GM23338 (cell line): ENCODE measurements around the gene C22orf23. TPM values are rescaled to one million over a fixed set of nuclear protein-coding genes. Genes with fewer than 3 reads are reported as not detected.

Experiments
- ATAC-seq: fragments of 200-7000 bp; cut with Tn5 transposase; 3 replicates; pipeline ENCODE4 v1.9.1; 2020
- DNase-seq: peaks from one replicate; pipeline ENCODE4 v3.0.0-alpha.2; 2015; ENCODE audit warnings: low spot score
- H2AFZ ChIP-seq: fragments of 200-600 bp; sonication (generic); 2 replicates; pipeline ENCODE4 v1.8.0; 2016; ENCODE audit warnings: antibody characterized with exemption, mild to moderate bottlenecking, moderate library complexity
- H3F3A ChIP-seq: fragments of 200-600 bp; sonication (generic); replicated peaks from 2 replicates; pipeline ENCODE4 v1.8.0; 2017; ENCODE audit warnings: antibody characterized with exemption, mixed run types, low read depth
- H3K27ac ChIP-seq: fragments of 200-600 bp; sonication (generic); 2 replicates; pipeline ENCODE4 v1.6.1; 2016; ENCODE audit warnings: low read depth
- H3K27me3 ChIP-seq: fragments of 200-600 bp; sonication (generic); 2 replicates; pipeline ENCODE4 v1.8.0; 2016; ENCODE audit warnings: mild to moderate bottlenecking, mixed run types, moderate library complexity; ENCODE audit not compliant: insufficient read depth
- H3K36me3 ChIP-seq: fragments of 200-600 bp; sonication (generic); 2 replicates; pipeline ENCODE4 v1.8.0; 2016; ENCODE audit warnings: mild to moderate bottlenecking; ENCODE audit not compliant: insufficient read depth
- H3K4me1 ChIP-seq: fragments of 200-600 bp; sonication (generic); 2 replicates; pipeline ENCODE4 v1.8.0; 2016; ENCODE audit warnings: mild to moderate bottlenecking, moderate library complexity; ENCODE audit not compliant: insufficient read depth
- H3K4me2 ChIP-seq: fragments of 200-600 bp; sonication (generic); 2 replicates; pipeline ENCODE4 v1.7.1; 2017; ENCODE audit warnings: mixed run types
- H3K4me3 ChIP-seq: fragments of 200-600 bp; sonication (generic); 2 replicates; pipeline ENCODE4 v1.6.1; 2016; ENCODE audit warnings: mixed run types
- H3K79me2 ChIP-seq: fragments of 200-600 bp; sonication (generic); replicated peaks from 2 replicates; pipeline ENCODE4 v1.8.0; 2017; ENCODE audit warnings: mild to moderate bottlenecking; ENCODE audit not compliant: insufficient read depth
- H3K9me2 ChIP-seq: fragments of 200-600 bp; sonication (generic); 2 replicates; pipeline ENCODE4 v1.8.0; 2017; ENCODE audit not compliant: insufficient read depth
- H4K20me1 ChIP-seq: fragments of 200-600 bp; sonication (generic); replicated peaks from 2 replicates; pipeline ENCODE4 v1.8.0; 2017; ENCODE audit warnings: mild to moderate bottlenecking; ENCODE audit not compliant: insufficient read depth
- H3K27ac Mint-ChIP-seq: 2 replicates; pipeline ENCODE4 v1.8.0; 2020; ENCODE audit warnings: inconsistent platforms, mild to moderate bottlenecking, moderate library complexity, mixed read lengths
- H3K27me3 Mint-ChIP-seq: 3 replicates; pipeline ENCODE4 v1.8.0; 2022; ENCODE audit warnings: low read depth, mild to moderate bottlenecking, moderate library complexity, mixed read lengths, inconsistent platforms; ENCODE audit not compliant: insufficient read depth, poor library complexity
- H3K36me3 Mint-ChIP-seq: 3 replicates; pipeline ENCODE4 v1.8.0; 2021; ENCODE audit warnings: low read depth, mild to moderate bottlenecking, inconsistent platforms, moderate library complexity, mixed read lengths
- H3K4me1 Mint-ChIP-seq: 3 replicates; pipeline ENCODE4 v1.8.0; 2020; ENCODE audit warnings: mild to moderate bottlenecking, inconsistent platforms, mixed read lengths
- H3K4me3 Mint-ChIP-seq: 3 replicates; pipeline ENCODE4 v1.8.0; 2021; ENCODE audit warnings: moderate library complexity, mild to moderate bottlenecking, inconsistent platforms, mixed read lengths
- H3K9me3 Mint-ChIP-seq: 3 replicates; pipeline ENCODE4 v1.8.0; 2020; ENCODE audit warnings: moderate library complexity, mild to moderate bottlenecking, inconsistent platforms, mixed read lengths
- CTCF ChIP-seq, 2 experiments: fragments of 200-600 bp in 1 of 2; sonication (generic) in 1 of 2; conservative IDR thresholded peaks; 2 replicates each; pipeline versions ENCODE4 v1.5.1 to v1.6.1; 2016 to 2017; ENCODE audit warnings: antibody characterized with exemption in 2 of 2, low read depth in 2 of 2, mild to moderate bottlenecking in 2 of 2, moderate library complexity in 1 of 2
- EZH2phosphoT487 ChIP-seq: fragments of 200-600 bp; sonication (generic); IDR thresholded peaks from one replicate; pipeline ENCODE4 v1.8.1; 2018; ENCODE audit warnings: antibody characterized with exemption; ENCODE audit not compliant: unreplicated experiment
- JUNB ChIP-seq: IDR thresholded peaks from one replicate; pipeline ENCODE4 v1.6.1; 2016; ENCODE audit warnings: antibody characterized with exemption; ENCODE audit not compliant: unreplicated experiment
- NANOG ChIP-seq: IDR thresholded peaks from 2 replicates; pipeline ENCODE4 v1.6.1; 2016; ENCODE audit warnings: antibody characterized with exemption, borderline replicate concordance
- POLR2AphosphoS5 ChIP-seq: IDR thresholded peaks from 2 replicates; pipeline ENCODE4 v1.6.1; 2016; ENCODE audit warnings: antibody characterized with exemption, low read depth
- STAT1 ChIP-seq: IDR thresholded peaks from one replicate; pipeline ENCODE4 v1.6.1; 2016; ENCODE audit warnings: antibody characterized with exemption; ENCODE audit not compliant: unreplicated experiment
- ZNF114 ChIP-seq: fragments of 250-450 bp; sonication (Bioruptor Pico); IDR thresholded peaks from 2 replicates; pipeline ENCODE4 v1.5.0; 2020; ENCODE audit warnings: mild to moderate bottlenecking, moderate library complexity
- polyA plus RNA-seq: library from polyadenylated mRNA; unstranded; fragments of >200 nt; fragmentation: Nextera tagmentation; extraction: Ambion mirVana; gene quantifications from 2 replicates; pipeline ENCODE4 v1.2.1, GENCODE V29; 2016
- total RNA-seq: library from RNA; depleted of rRNA; stranded (reverse); fragments of >200 nt; shearing (Covaris generic); gene quantifications from 2 replicates; pipeline ENCODE4 v1.2.3, GENCODE V29; 2014
- TF ChIP-seq, protein P1 (sequence below): IDR thresholded peaks from one replicate; pipeline ENCODE4 v1.6.1; 2018; ENCODE audit warnings: antibody characterized with exemption; ENCODE audit not compliant: unreplicated experiment

Gene C22orf23
- total and polyA plus RNA-seq, 2 experiments from 2014 or later = 0.38 TPM; not detected in 1

DNA sequence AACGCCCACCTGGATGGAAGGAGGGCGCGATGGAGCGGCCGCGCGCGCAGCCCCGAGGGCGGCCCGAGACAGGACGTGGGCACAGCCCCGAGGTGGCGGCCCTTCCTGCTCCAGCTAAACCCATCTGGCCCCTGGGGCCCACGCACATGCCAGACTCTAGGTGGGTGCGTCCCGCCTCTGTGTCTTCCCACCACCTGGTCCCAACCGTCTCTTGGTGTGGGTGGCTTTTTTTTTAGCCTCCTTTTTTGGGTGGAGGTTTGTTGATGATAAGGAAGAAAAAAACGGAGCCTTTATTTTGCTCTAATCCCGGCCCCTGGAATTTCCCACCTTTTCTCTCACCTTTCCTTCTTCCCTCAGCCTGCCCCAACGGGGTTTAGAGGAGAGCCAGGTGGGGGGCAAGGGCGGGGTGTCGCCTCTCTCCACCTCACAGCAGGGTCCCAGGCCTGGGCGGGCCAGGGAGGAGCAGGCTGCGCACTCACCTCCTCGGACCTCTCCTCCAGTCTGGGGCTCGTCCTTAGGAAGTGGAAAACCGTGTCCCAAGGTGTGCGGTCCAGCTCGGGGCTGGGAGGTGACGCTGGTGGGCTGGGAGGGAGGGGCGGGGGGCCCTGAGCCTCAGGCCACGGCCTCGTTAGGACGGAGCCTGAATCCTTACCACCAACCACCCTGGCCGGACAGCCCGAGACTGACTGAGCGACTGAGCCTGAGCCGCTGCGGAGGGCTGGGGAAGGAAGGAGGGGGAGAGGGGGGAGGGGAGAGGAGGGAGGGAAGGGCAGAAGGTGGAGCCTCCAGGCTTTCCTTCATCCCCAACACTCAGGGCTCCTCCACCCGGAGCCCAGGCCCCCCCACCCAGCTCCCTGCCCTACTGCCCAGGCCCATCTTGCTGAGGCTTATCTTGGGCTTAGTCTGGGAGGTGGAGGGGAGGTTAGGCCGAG is 30.7 kb upstream of the C22orf23 start, which contains the start of gene SOX10:
Gene SOX10, minus strand, starts transcription at position 696 of the 932 bp plus-strand sequence. CDS start 771 bp downstream, outside the sequence.
- H3K9me2 ChIP-seq = no peaks in the 10 kb centered on the region
- peak within 1 kb of the TSS; percentile 76 for H3K4me3 Mint-ChIP-seq
- H2AFZ ChIP-seq = peak within 1 kb of the TSS; percentile 84
- H3K27ac ChIP-seq = no peak within 1 kb of the TSS
- H3K4me2 ChIP-seq = peak within 1 kb of the TSS; percentile 91
- no peaks in the 10 kb centered on the region for H3K36me3 Mint-ChIP-seq
- H3K27me3 ChIP-seq = peaks cover 25% of the 10 kb centered on the region
- TF ChIP-seq EZH2phosphoT487 (no peak), POLR2AphosphoS5 (peak; percentile 73), STAT1 (no peak), JUNB (no peak), ZNF114 (CRISPR knock-in tag) (no peak)
- TF ChIP-seq, protein P1, sequence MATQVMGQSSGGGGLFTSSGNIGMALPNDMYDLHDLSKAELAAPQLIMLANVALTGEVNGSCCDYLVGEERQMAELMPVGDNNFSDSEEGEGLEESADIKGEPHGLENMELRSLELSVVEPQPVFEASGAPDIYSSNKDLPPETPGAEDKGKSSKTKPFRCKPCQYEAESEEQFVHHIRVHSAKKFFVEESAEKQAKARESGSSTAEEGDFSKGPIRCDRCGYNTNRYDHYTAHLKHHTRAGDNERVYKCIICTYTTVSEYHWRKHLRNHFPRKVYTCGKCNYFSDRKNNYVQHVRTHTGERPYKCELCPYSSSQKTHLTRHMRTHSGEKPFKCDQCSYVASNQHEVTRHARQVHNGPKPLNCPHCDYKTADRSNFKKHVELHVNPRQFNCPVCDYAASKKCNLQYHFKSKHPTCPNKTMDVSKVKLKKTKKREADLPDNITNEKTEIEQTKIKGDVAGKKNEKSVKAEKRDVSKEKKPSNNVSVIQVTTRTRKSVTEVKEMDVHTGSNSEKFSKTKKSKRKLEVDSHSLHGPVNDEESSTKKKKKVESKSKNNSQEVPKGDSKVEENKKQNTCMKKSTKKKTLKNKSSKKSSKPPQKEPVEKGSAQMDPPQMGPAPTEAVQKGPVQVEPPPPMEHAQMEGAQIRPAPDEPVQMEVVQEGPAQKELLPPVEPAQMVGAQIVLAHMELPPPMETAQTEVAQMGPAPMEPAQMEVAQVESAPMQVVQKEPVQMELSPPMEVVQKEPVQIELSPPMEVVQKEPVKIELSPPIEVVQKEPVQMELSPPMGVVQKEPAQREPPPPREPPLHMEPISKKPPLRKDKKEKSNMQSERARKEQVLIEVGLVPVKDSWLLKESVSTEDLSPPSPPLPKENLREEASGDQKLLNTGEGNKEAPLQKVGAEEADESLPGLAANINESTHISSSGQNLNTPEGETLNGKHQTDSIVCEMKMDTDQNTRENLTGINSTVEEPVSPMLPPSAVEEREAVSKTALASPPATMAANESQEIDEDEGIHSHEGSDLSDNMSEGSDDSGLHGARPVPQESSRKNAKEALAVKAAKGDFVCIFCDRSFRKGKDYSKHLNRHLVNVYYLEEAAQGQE = no peak
- peaks cover 30% of the 10 kb centered on the region for H3K27me3 Mint-ChIP-seq
- H3K4me1 ChIP-seq = peaks cover 10% of the 10 kb centered on the region
- H3K27ac Mint-ChIP-seq = no peak within 1 kb of the TSS
- peak within 1 kb of the TSS; percentile 67 for H3K4me3 ChIP-seq
- no peaks in the 10 kb centered on the region for H3K9me3 Mint-ChIP-seq
- peaks cover 28% of the 10 kb centered on the region for H3K4me1 Mint-ChIP-seq
- no peaks in the 10 kb centered on the region for H3K79me2 ChIP-seq
- H4K20me1 ChIP-seq = no peaks in the 10 kb centered on the region; the same call in 1 of the 2 replicates
- H3F3A ChIP-seq = no peaks in the 10 kb centered on the region
- no peaks in the 10 kb centered on the region for H3K36me3 ChIP-seq
- peak; percentile 46 for ATAC-seq
- peak; percentile 67 for DNase-seq

DNA sequence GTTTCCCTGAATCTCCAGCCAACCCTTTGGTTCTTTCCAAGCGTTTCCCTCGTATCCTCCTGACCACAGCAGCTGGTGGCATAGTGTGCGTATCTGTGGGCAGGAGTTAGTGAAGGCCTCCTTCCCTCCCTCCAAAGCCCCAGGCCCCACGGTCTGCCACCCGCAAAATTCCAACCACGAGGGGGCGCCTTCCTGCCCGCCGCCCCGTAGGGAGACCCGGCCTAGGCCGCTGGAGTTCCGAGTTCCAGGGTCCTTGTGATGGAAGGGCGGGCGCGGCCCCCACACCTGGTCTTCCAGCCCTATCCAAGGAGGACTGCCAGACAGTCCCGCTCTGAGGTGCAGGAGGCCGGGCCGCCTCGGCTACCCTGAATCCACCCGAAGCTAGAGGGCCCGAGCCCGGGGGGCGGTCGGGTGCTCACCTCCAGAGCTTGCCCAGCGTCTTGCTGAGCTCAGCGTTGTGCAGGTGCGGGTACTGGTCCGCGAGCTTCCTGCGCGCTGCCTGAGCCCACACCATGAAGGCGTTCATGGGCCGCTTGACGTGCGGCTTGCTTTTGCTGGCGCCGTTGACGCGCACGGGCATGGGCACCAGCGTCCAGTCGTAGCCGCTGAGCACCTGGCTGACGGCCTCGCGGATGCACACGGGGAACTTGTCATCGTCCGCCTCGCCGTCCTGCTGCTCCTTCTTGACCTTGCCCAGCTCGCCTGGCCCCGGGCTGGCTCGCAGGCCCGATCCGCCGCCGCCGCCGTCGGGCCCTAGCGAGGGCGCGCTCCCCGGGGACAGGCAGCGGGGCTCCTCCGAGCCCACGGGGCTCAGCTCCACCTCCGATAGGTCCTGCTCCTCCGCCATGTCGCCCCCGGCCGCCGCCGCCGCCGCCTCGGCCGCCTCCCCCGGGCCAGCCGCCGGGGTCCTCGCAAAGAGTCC is 29.8 kb upstream of the C22orf23 start:
- DNase-seq = peak; percentile 87
- Histone ChIP-seq H4K20me1 (no peaks in the 10 kb centered on the region; the same call in 1 of the 2 replicates), H3K27me3 (peaks cover 25% of the 10 kb centered on the region), H3K36me3 (no peaks in the 10 kb centered on the region), H3K4me3 (peak overlapping the region; percentile 67), H3F3A (no peaks in the 10 kb centered on the region), H3K4me1 (peaks cover 10% of the 10 kb centered on the region), H3K27ac (no peak overlapping the region), H3K79me2 (no peaks in the 10 kb centered on the region), H3K9me2 (no peaks in the 10 kb centered on the region), H2AFZ (peak overlapping the region; percentile 93), H3K4me2 (peak overlapping the region; percentile 91)
- H3K4me1 Mint-ChIP-seq = peaks cover 28% of the 10 kb centered on the region
- peaks cover 26% of the 10 kb centered on the region for H3K27me3 Mint-ChIP-seq
- TF ChIP-seq CTCF (conservative IDR thresholded peaks at IDR 0.05; ENCODE audit: low read depth in 2 of 2) = peak; percentile 93
- TF ChIP-seq NANOG = no peak
- H3K36me3 Mint-ChIP-seq = no peaks in the 10 kb centered on the region
- H3K4me3 Mint-ChIP-seq = peak overlapping the region; percentile 58; the same call in 2 of the 3 replicates
- H3K27ac Mint-ChIP-seq = no peak overlapping the region
- peak; percentile 73 for ATAC-seq
- no peaks in the 10 kb centered on the region for H3K9me3 Mint-ChIP-seq
